Prostate gland (tissue), 2 donors: ENCODE measurements around the gene RUBCN.

Source experiments
- POLR2AphosphoS5 ChIP-seq: sonication (generic); formaldehyde crosslinking; IDR thresholded peaks from one replicate; pipeline ENCODE4 v1.6.1; 2017; ENCODE audit warnings: antibody characterized with exemption
- TF ChIP-seq, protein P1 (sequence below), 4 experiments: fragments of 200-600 bp in 2 of 4; fragments of 450-650 bp in 2 of 4; sonication (generic) in 2 of 4; IDR thresholded peaks; 1 replicate in 3 of 4; 2 replicates in 1 of 4; pipeline ENCODE4 v1.5.1; 2016 to 2019; ENCODE audit warnings: antibody characterized with exemption in 4 of 4, mild to moderate bottlenecking in 2 of 4, moderate library complexity in 2 of 4

DNA sequence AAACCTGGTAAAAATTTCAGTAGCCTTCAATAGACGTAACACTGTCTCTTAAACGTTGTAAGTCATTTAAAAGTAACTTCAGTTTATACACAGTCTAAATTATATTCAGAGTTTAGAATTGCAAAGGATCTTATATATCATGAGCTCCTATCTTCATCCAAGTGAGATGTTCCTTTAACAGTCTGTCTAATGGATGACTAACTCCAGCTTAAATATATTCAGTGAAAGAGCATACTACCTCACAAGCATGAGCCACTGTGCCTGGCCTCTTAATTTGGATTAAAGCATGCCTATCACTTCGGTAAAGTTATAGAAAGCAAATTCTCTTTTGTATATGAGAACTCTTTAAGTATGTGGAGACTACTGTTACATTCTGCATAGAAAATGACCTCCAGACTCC lies 20.0 kb upstream of the RUBCN start:
- no peak for TF ChIP-seq POLR2AphosphoS5
- TF ChIP-seq, protein P1, sequence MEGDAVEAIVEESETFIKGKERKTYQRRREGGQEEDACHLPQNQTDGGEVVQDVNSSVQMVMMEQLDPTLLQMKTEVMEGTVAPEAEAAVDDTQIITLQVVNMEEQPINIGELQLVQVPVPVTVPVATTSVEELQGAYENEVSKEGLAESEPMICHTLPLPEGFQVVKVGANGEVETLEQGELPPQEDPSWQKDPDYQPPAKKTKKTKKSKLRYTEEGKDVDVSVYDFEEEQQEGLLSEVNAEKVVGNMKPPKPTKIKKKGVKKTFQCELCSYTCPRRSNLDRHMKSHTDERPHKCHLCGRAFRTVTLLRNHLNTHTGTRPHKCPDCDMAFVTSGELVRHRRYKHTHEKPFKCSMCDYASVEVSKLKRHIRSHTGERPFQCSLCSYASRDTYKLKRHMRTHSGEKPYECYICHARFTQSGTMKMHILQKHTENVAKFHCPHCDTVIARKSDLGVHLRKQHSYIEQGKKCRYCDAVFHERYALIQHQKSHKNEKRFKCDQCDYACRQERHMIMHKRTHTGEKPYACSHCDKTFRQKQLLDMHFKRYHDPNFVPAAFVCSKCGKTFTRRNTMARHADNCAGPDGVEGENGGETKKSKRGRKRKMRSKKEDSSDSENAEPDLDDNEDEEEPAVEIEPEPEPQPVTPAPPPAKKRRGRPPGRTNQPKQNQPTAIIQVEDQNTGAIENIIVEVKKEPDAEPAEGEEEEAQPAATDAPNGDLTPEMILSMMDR (IDR thresholded peaks at IDR 0.05): no peak
